ENCODE data around the gene TMEM171.

DNA sequence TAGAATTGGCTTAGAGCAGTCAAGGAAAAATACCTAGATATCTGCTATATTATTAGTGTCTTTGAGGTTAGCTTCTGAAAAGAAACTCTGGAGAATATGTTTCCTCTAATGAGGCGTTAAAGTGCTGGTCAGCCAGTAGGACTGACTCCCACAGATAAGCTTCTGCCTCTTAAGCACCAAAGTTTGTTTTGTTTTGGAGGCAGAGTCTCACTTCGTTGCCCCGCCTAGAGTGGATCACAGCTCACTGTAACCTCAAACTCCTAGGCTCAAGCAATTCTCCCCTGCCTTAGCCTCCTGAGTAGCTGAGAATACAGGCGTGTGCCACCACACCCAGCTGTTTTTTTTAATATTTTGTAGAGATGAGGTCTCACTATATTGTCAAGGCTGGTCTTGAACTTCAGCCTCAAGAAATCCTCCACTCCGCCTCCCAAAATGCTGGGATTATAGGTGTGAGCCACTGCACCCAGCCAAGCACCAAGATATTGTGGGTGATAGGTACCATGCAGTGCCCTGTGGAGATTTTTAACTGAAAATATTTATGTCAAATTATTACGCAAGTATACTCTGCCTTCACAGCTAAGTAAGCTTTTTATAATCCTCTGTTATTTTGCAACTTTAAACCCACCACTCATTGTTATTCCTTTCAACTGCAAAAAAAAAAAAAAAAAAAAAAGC, 24.7 kb upstream of the TMEM171 start:
- TF ChIP-seq, protein P1, sequence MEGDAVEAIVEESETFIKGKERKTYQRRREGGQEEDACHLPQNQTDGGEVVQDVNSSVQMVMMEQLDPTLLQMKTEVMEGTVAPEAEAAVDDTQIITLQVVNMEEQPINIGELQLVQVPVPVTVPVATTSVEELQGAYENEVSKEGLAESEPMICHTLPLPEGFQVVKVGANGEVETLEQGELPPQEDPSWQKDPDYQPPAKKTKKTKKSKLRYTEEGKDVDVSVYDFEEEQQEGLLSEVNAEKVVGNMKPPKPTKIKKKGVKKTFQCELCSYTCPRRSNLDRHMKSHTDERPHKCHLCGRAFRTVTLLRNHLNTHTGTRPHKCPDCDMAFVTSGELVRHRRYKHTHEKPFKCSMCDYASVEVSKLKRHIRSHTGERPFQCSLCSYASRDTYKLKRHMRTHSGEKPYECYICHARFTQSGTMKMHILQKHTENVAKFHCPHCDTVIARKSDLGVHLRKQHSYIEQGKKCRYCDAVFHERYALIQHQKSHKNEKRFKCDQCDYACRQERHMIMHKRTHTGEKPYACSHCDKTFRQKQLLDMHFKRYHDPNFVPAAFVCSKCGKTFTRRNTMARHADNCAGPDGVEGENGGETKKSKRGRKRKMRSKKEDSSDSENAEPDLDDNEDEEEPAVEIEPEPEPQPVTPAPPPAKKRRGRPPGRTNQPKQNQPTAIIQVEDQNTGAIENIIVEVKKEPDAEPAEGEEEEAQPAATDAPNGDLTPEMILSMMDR (IDR thresholded peaks at IDR 0.05) = no peak
- TF ChIP-seq POLR2A (IDR thresholded peaks at IDR 0.05) (no peak), POLR2AphosphoS5 (IDR thresholded peaks at IDR 0.05) (no peak)
